Activated T-helper 2 cell treated with anti-CD3 and anti-CD28 coated beads, Interferon-gamma antibody, Interleukin-2, Interleukin-4, amounts not matched to agents 10 μg/mL and 5 μg/mL and 100 μg/mL, durations not matched to agents 14 hours and 24 hours and 36 hours (primary cell): Measurements from ENCODE around the gene SLC6A1. TPM values are rescaled to one million over a fixed set of nuclear protein-coding genes. Genes with fewer than 3 reads are reported as not detected.

ENCODE experiments used
- DNase-seq: peaks from one replicate; pipeline ENCODE4 v3.0.0; 2021; ENCODE audit warnings: low spot score
- H3K27ac Mint-ChIP-seq: one replicate; pipeline ENCODE4 v1.8.0; 2021; ENCODE audit warnings: mixed read lengths
- H3K27me3 Mint-ChIP-seq: one replicate; pipeline ENCODE4 v1.8.0; 2021; ENCODE audit warnings: low read depth, mixed read lengths
- H3K36me3 Mint-ChIP-seq: one replicate; pipeline ENCODE4 v1.8.0; 2021; ENCODE audit warnings: low read depth, mixed read lengths
- H3K4me1 Mint-ChIP-seq: one replicate; pipeline ENCODE4 v1.8.0; 2021; ENCODE audit warnings: low read depth, mixed read lengths
- H3K4me3 Mint-ChIP-seq: one replicate; pipeline ENCODE4 v1.8.0; 2021; ENCODE audit warnings: low read depth, mild to moderate bottlenecking, moderate library complexity, mixed read lengths
- H3K9me3 Mint-ChIP-seq: one replicate; pipeline ENCODE4 v1.8.0; 2021; ENCODE audit warnings: mixed read lengths
- intact Hi-C: fragments of 100-400 bp; cut with micrococcal nuclease; formaldehyde crosslinking; loops from one replicate; pipeline ENCODE4 v1.15.1; 2023
- total RNA-seq: library from RNA; stranded (reverse); gene quantifications from 2 replicates; pipeline ENCODE4 v1.2.3, GENCODE V29; 2022

SLC6A1 gene
- total RNA-seq, 1 donor from 2014 or later = not detected

DNA sequence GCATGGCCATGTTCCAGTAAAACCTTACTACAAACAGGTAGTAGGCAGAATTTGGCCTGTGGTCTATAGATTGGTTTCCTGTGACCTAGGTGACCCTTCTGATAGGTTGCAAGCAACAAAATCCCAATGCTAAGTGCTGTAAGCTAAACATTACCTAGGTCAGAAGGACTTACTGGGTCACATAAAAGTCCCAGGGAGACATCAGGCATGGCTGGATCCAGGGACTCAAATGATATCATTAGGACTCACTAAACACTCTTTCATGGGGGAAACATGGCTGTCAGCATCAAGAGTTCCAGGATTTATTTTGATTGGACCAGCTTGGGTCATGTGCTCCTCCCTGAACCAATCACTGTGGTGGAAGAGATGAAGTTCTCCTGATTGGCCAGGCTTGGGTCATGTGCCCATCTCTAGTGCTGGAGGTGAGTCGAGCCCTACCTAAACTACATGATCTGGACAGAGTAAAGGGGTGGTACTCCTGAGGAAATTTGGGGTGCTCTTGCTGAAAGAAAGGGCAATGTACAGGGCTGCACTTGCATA, 16.8 kb upstream of the SLC6A1 start:
- intact Hi-C loops = no loop called here
- H3K4me3 Mint-ChIP-seq = no peak overlapping the region
- H3K9me3 Mint-ChIP-seq = no peaks in the 10 kb centered on the region
- no peaks in the 10 kb centered on the region for H3K4me1 Mint-ChIP-seq
- no peaks in the 10 kb centered on the region for H3K27me3 Mint-ChIP-seq
- no peak for DNase-seq
- no peaks in the 10 kb centered on the region for H3K36me3 Mint-ChIP-seq
- no peak overlapping the region for H3K27ac Mint-ChIP-seq

DNA sequence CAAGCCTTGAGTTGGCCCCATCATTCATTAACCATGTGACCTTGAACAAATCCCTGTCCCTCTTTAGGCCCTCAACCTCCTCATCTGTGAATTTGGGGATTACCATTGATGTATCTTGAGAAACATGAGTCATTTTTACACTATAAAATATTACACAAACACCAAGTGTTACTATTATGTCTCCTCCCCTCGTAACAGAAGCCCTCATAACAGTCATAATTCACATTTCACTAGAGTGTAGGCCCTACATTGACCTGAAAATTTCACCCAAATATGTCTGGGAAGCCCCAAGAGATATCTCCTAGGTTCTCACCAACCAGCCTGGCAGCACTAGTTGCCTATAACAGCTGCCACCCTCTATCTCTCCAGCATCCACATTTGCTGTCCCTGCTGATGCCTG, 15.8 kb upstream of the SLC6A1 start:
- Mint-ChIP-seq H3K27me3 (no peaks in the 10 kb centered on the region), H3K4me1 (no peaks in the 10 kb centered on the region), H3K27ac (no peak overlapping the region), H3K36me3 (no peaks in the 10 kb centered on the region), H3K4me3 (no peak overlapping the region), H3K9me3 (no peaks in the 10 kb centered on the region)
- DNase-seq = no peak
- intact Hi-C loops = no loop called here

DNA sequence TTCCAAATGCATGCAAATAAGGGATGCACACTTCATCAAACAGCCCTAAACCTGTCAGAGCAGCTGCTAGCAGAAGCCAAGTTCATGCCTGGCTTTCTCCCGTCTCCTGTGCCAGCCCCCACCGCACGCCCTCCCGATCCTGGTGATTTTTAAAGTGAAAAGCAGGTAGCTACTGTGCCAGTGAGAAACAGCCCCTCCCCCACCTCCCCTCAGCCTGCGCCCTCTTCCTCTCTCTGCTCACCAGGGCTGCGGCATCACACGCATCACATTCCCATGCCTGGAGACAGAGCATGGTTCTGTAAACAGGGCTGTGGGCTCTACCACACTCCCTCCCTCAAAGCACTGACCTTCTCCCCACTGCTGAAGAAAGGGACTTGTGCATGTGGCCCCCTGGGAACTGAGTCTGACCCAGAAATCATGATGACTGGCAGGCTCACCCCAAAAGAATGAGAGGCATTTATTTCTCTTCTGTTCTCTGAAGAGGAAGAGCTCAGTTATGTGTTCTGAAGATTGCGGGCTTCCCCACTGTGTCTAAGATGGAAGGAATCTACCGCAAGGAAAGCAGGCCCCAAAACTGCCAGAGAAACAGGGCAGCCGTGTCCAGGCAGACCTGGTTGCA, 14.5 kb upstream of the SLC6A1 start:
- peaks cover under 1% of the 10 kb centered on the region for H3K27me3 Mint-ChIP-seq
- H3K9me3 Mint-ChIP-seq = no peaks in the 10 kb centered on the region
- DNase-seq = no peak
- intact Hi-C loops = no loop called here
- H3K4me3 Mint-ChIP-seq = no peak overlapping the region
- no peak overlapping the region for H3K27ac Mint-ChIP-seq
- H3K4me1 Mint-ChIP-seq = no peaks in the 10 kb centered on the region
- H3K36me3 Mint-ChIP-seq = no peaks in the 10 kb centered on the region

DNA sequence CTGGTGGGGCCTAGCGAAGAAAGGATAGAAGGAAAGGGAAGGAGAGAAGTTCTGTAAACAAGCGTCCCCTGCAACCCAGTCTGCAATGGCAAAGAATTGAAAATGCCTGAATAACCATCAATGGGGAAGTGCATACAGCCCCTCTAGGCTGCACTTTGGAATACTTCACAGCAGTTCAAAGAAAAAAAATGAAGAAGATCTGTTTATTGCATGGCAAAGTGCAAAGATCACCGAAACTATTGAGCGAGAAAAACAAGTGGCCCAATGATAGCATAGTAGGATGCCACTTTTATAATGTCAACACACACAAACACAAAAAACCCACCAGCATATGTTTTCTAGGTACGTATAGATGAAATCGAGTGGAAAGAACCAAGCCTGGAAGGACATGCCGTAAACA, 13.6 kb upstream of the SLC6A1 start:
- Mint-ChIP-seq H3K27me3 (peaks cover 1% of the 10 kb centered on the region), H3K27ac (no peak overlapping the region), H3K9me3 (no peaks in the 10 kb centered on the region), H3K4me1 (no peaks in the 10 kb centered on the region), H3K36me3 (no peaks in the 10 kb centered on the region), H3K4me3 (no peak overlapping the region)
- no peak for DNase-seq
- intact Hi-C loops = no loop called here

- no peak for DNase-seq
- intact Hi-C loops = no loop called here
- Mint-ChIP-seq H3K27ac (no peak overlapping the region), H3K36me3 (no peaks in the 10 kb centered on the region), H3K4me1 (no peaks in the 10 kb centered on the region), H3K9me3 (no peaks in the 10 kb centered on the region), H3K27me3 (peaks cover 3% of the 10 kb centered on the region), H3K4me3 (no peak overlapping the region)
These were observed 12.2 kb upstream of the SLC6A1 start for GRCh38 chr3:10980312-10980711.

- DNase-seq = no peak
- Mint-ChIP-seq H3K4me3 (no peak overlapping the region), H3K36me3 (no peaks in the 10 kb centered on the region), H3K27ac (no peak overlapping the region), H3K9me3 (no peaks in the 10 kb centered on the region), H3K27me3 (peaks cover 8% of the 10 kb centered on the region), H3K4me1 (no peaks in the 10 kb centered on the region)
- intact Hi-C loops = no loop called here
These were observed 11.5 kb upstream of the SLC6A1 start for GRCh38 chr3:10981031-10981430.

- no peak overlapping the region for H3K27ac Mint-ChIP-seq
- no peaks in the 10 kb centered on the region for H3K9me3 Mint-ChIP-seq
- no peaks in the 10 kb centered on the region for H3K36me3 Mint-ChIP-seq
- no peak overlapping the region for H3K4me3 Mint-ChIP-seq
- DNase-seq = no peak
- H3K27me3 Mint-ChIP-seq = peaks cover 8% of the 10 kb centered on the region
- no peaks in the 10 kb centered on the region for H3K4me1 Mint-ChIP-seq
- intact Hi-C loops = no loop called here
These were observed 10.6 kb upstream of the SLC6A1 start for GRCh38 chr3:10981961-10982360.

DNA sequence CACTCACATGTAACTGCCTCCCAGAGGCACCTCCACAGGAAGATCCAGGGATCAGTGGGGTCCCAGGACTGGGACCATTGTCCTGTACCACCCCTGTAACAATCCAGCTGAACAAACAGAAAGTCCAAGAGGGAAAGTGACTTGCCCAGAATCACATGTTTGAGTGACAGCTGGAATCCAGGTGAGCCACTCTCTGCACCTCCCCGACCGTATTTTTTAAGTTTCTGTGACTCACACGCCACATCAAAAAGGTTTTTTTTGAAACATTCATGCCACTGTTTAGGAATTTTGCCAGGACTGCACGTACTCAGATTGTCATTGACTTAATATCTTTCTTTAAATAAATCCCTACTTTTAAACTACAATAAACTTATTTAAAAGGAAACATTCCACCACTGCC, 9.8 kb upstream of the SLC6A1 start:
- no peak overlapping the region for H3K27ac Mint-ChIP-seq
- intact Hi-C loops = no loop called here
- H3K4me3 Mint-ChIP-seq = no peak overlapping the region
- H3K4me1 Mint-ChIP-seq = no peaks in the 10 kb centered on the region
- DNase-seq = no peak
- no peaks in the 10 kb centered on the region for H3K36me3 Mint-ChIP-seq
- peaks cover 8% of the 10 kb centered on the region for H3K27me3 Mint-ChIP-seq
- H3K9me3 Mint-ChIP-seq = no peaks in the 10 kb centered on the region

DNA sequence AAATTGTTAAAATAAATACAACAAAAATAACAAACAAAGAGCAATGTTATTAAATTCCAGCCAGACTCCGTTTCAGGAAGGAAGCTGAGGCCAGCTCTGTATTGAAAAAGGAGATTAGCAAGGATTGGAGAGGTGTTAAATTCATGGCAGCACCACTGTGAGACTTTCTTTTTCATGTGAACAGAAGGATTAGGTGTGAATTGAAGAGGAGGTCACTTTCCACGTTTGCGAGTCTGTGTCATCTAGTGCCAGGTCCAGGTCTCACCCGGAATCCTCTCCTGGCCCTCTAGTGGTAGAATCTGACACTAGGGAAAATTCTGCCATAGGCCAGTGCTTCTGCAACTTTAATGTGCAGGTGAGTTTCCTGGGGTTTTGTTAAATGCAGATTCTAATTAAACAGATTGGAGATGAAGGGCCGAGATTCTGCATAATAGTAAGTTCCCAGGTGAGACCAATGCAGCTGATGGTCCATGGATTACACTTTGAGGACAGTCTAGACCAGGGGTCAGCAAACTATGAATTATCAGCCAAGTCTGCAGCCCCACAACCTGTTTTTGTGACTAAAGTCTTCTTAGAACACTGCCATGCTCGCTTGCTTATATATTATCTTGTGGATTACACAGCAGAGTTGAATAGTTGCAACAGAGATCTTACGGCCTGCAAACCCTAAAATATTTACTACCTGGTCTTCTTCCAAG, 9.2 kb upstream of the SLC6A1 start:
- no peak overlapping the region for H3K4me3 Mint-ChIP-seq
- DNase-seq = no peak
- no peak overlapping the region for H3K27ac Mint-ChIP-seq
- intact Hi-C loops = no loop called here
- no peaks in the 10 kb centered on the region for H3K9me3 Mint-ChIP-seq
- H3K27me3 Mint-ChIP-seq = peaks cover 12% of the 10 kb centered on the region
- no peaks in the 10 kb centered on the region for H3K4me1 Mint-ChIP-seq
- H3K36me3 Mint-ChIP-seq = no peaks in the 10 kb centered on the region

GRCh38 chr3:10984371-10984896, 8.1 kb upstream of the SLC6A1 start:
- Mint-ChIP-seq H3K36me3 (no peaks in the 10 kb centered on the region), H3K27me3 (peaks cover 13% of the 10 kb centered on the region), H3K4me3 (no peak overlapping the region), H3K27ac (no peak overlapping the region), H3K4me1 (no peaks in the 10 kb centered on the region), H3K9me3 (no peaks in the 10 kb centered on the region)
- intact Hi-C loops = no loop called here
- DNase-seq = no peak

DNA sequence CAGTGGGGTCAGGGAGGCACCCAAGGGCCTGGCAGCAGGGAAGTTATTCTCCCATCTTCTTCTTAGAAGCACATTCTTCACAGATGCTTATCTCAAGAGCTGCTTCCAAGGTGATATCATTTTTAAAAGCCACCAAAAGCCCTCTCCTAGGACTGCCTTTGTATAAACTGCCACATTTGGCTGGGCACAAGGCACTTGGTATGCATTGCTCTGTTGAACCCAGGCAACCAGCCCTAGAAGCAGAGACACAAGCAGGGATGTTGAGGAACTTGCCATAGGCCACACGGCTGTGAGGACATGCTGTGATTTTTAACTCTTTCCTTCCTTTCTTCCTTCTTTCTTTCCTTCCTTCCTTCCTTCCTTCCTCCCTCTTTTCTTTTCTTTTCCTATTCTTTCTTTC, 7.4 kb upstream of the SLC6A1 start:
- intact Hi-C loops = no loop called here
- Mint-ChIP-seq H3K27ac (no peak overlapping the region), H3K4me3 (no peak overlapping the region), H3K9me3 (no peaks in the 10 kb centered on the region), H3K36me3 (no peaks in the 10 kb centered on the region), H3K4me1 (no peaks in the 10 kb centered on the region), H3K27me3 (peaks cover 16% of the 10 kb centered on the region)
- no peak for DNase-seq

DNA sequence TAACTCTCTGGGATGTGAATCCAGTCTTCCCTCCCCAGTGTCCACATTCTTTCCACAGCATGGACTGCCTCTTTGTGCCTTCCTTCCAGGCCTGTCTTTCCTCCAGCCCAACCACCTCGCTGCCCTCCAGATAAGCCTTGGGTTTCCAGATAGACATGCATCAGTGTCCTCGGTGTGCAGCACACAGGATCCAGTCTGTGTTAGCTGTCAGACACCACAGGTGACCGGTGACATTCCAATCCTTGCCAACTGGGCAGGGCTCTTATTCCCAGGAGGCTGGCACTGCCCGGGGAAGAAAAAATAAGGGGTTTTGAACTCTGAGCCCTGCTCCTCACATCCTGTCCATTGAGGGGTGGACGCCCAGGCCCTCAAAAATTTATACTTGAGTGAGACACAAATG, 6.0 kb upstream of the SLC6A1 start:
- Mint-ChIP-seq H3K27ac (no peak overlapping the region), H3K27me3 (peaks cover 28% of the 10 kb centered on the region), H3K36me3 (no peaks in the 10 kb centered on the region), H3K9me3 (no peaks in the 10 kb centered on the region), H3K4me3 (no peak overlapping the region), H3K4me1 (no peaks in the 10 kb centered on the region)
- intact Hi-C loops = no loop called here
- no peak for DNase-seq

DNA sequence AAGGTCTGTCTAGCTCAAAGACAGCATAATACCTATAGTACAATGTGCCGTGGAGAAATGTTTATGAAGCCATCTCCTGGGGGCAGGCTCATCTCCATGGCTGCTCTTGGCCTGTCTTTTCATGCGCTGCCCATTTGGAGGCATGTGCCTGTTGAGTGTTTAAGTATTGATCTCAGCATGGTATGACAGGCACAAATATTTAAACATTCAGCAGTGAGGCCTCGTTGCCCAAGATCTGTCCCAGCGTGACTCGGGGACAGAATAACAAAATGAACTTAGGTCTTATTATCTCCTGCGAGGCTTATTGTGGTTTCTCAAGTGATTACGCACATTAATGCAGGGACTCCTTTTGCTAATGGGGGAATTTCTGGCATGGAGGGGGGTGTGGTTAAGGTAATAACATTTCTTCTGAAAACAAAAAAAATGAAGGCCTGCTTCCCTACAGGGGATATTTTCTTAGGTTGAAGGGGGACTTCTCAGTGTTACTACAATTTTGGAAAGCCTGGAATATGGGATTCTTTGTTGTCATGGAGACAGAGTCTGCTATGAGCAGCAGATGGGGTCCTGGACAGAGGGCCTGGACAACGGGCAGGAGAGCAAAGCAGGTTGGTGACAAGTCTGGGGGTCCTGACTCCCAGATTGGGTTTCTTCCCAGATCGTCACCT, 4.4 kb upstream of the SLC6A1 start:
- DNase-seq = no peak
- intact Hi-C loops = no loop called here
- H3K4me1 Mint-ChIP-seq = peaks cover 3% of the 10 kb centered on the region
- H3K9me3 Mint-ChIP-seq = no peaks in the 10 kb centered on the region
- H3K4me3 Mint-ChIP-seq = no peak overlapping the region
- H3K36me3 Mint-ChIP-seq = no peaks in the 10 kb centered on the region
- H3K27ac Mint-ChIP-seq = no peak overlapping the region
- peaks cover 37% of the 10 kb centered on the region for H3K27me3 Mint-ChIP-seq
